A549 (cell line): ENCODE measurements around the gene APEX1. TPM values are rescaled to one million over a fixed set of nuclear protein-coding genes. Genes with fewer than 3 reads are reported as not detected.

Experiments
- ATAC-seq, 2 experiments: fragments of 200-7000 bp in 1 of 2; fragments of >200 bp in 1 of 2; cut with Nextera tagmentation in 1 of 2; cut with Tn5 transposase in 1 of 2; 3 replicates each; pipeline versions ENCODE4 v1.8.0 to v1.9.1; 2018 to 2020; ENCODE audit warnings: mild to moderate bottlenecking in 1 of 2, moderate library complexity in 1 of 2
- CTCF ChIA-PET: fragments of 300-600 bp; sonication (Branson Sonifier 250); formaldehyde crosslinking; extraction: SDS; loops from one replicate; lab custom pipeline; 2021; ENCODE audit warnings: antibody characterized with exemption, inconsistent platforms; lab: Yijun Ruan, JAX
- POLR2A ChIA-PET: fragments of 350-600 bp; formaldehyde crosslinking; extraction: SDS; loops from one replicate; lab custom pipeline; 2021; ENCODE audit warnings: antibody characterized with exemption, inconsistent platforms; lab: Yijun Ruan, JAX
- DNase-seq, 2 experiments: peaks; one replicate each; pipeline versions ENCODE4 v3.0.0 to v3.0.0-alpha.2; 2011 to 2016; ENCODE audit warnings: low read depth in 1 of 2, low spot score in 1 of 2
- FAIRE-seq: peaks from 2 replicates; lab custom pipeline; 2011; peaks lifted over from hg19 to GRCh38; lab: Jason Lieb, UNC
- H3K27ac ChIP-seq, 2 experiments: fragments of >200 bp; sonication (Bioruptor Twin); formaldehyde crosslinking; 3 replicates each; pipeline ENCODE4 v1.5.1; 2016 to 2017
- H3K4me1 ChIP-seq: fragments of >200 bp; sonication (Bioruptor Twin); formaldehyde crosslinking; 3 replicates; pipeline ENCODE4 v1.6.1; 2016
- H3K4me2 ChIP-seq: fragments of >200 bp; sonication (Bioruptor Twin); formaldehyde crosslinking; 3 replicates; pipeline ENCODE4 v1.6.1; 2016
- H3K4me3 ChIP-seq: fragments of >200 bp; sonication (Bioruptor Twin); formaldehyde crosslinking; 3 replicates; pipeline ENCODE4 v1.5.1; 2016
- H3K9me3 ChIP-seq: fragments of >200 bp; sonication (Bioruptor Twin); formaldehyde crosslinking; 3 replicates; pipeline ENCODE4 v1.6.1; 2016
- BCL3 ChIP-seq: fragments of >200 bp; sonication (Bioruptor Twin); formaldehyde crosslinking; IDR thresholded peaks from 3 replicates; pipeline ENCODE4 v1.6.1; 2016
- BHLHE40 ChIP-seq: IDR thresholded peaks from 2 replicates; pipeline ENCODE4 v1.6.1; 2012; ENCODE audit warnings: low read depth, low read length, inconsistent platforms
- CEBPB ChIP-seq, 2 experiments: fragments of >200 bp in 1 of 2; sonication (Bioruptor Twin) in 1 of 2; formaldehyde crosslinking in 1 of 2; IDR thresholded peaks; 2 replicates each; pipeline ENCODE4 v1.6.1; 2012 to 2016
- CHD2 ChIP-seq: fragments of 150-350 bp; IDR thresholded peaks from 2 replicates; pipeline ENCODE4 v1.6.1; 2014; ENCODE audit warnings: low read length; ENCODE audit not compliant: partially characterized antibody
- EHMT2 ChIP-seq: fragments of 200-600 bp; sonication (generic); IDR thresholded peaks from 2 replicates; pipeline ENCODE4 v1.6.1; 2016; ENCODE audit warnings: antibody characterized with exemption, low read depth, mild to moderate bottlenecking, moderate library complexity
- ESRRA ChIP-seq: fragments of 150-350 bp; IDR thresholded peaks from 2 replicates; pipeline ENCODE4 v1.6.1; 2014; ENCODE audit warnings: mild to moderate bottlenecking, low read length, borderline replicate concordance
- FOSB ChIP-seq: fragments of 250-450 bp; sonication (Bioruptor Pico); IDR thresholded peaks from 2 replicates; pipeline ENCODE4 v1.5.0; 2020; ENCODE audit warnings: mild to moderate bottlenecking, moderate library complexity
- FOXS1 ChIP-seq: fragments of 250-450 bp; sonication (Bioruptor Pico); IDR thresholded peaks from 2 replicates; pipeline ENCODE4 v1.5.0; 2020; ENCODE audit warnings: mild to moderate bottlenecking, moderate library complexity
- GATA3 ChIP-seq: IDR thresholded peaks from 2 replicates; pipeline ENCODE4 v1.6.1; 2012; ENCODE audit warnings: borderline replicate concordance
- HOXB13 ChIP-seq: fragments of 250-450 bp; sonication (Bioruptor Pico); IDR thresholded peaks from 2 replicates; pipeline ENCODE4 v1.5.0; 2020; ENCODE audit warnings: low read depth, mild to moderate bottlenecking, moderate library complexity
- HOXB5 ChIP-seq: fragments of 250-450 bp; sonication (Bioruptor Pico); IDR thresholded peaks from 2 replicates; pipeline ENCODE4 v1.5.0; 2020; ENCODE audit warnings: mild to moderate bottlenecking, moderate library complexity
- JUN ChIP-seq, 2 experiments: fragments of >200 bp; sonication (Bioruptor Twin); formaldehyde crosslinking; IDR thresholded peaks; 2 replicates in 1 of 2; 3 replicates in 1 of 2; pipeline ENCODE4 v1.6.1; 2016 to 2017
- KDM1A ChIP-seq: fragments of 200-600 bp; sonication (generic); IDR thresholded peaks from 2 replicates; pipeline ENCODE4 v1.6.1; 2016; ENCODE audit warnings: low read depth, mild to moderate bottlenecking
- MAFK ChIP-seq: fragments of 450-650 bp; IDR thresholded peaks from 2 replicates; pipeline ENCODE4 v1.6.1; 2014; ENCODE audit not compliant: partially characterized antibody
- MAX ChIP-seq: IDR thresholded peaks from 2 replicates; pipeline ENCODE4 v1.6.1; 2012
- NFE2L2 ChIP-seq: fragments of 150-350 bp; conservative IDR thresholded peaks from 2 replicates; pipeline ENCODE4 v1.6.1; 2014; ENCODE audit warnings: low read length
- NPAS2 ChIP-seq: fragments of 250-450 bp; sonication (Bioruptor Pico); IDR thresholded peaks from 2 replicates; pipeline ENCODE4 v1.8.0; 2022; ENCODE audit warnings: mild to moderate bottlenecking, moderate library complexity, borderline replicate concordance
- NR3C1 ChIP-seq: fragments of >200 bp; sonication (Bioruptor Twin); formaldehyde crosslinking; IDR thresholded peaks from 3 replicates; pipeline ENCODE4 v1.6.1; 2017
- PHF8 ChIP-seq: fragments of 200-600 bp; sonication (generic); IDR thresholded peaks from 2 replicates; pipeline ENCODE4 v1.6.1; 2016; ENCODE audit warnings: low read depth, mild to moderate bottlenecking, antibody characterized with exemption, moderate library complexity, borderline replicate concordance
- POLR2A ChIP-seq: IDR thresholded peaks from 2 replicates; pipeline ENCODE4 v1.6.1; 2012; ENCODE audit warnings: mild to moderate bottlenecking, low read length
- RARB ChIP-seq: fragments of 250-450 bp; sonication (Bioruptor Pico); IDR thresholded peaks from 2 replicates; pipeline ENCODE4 v1.8.0; 2021; ENCODE audit warnings: mild to moderate bottlenecking, moderate library complexity
- RFX5 ChIP-seq: fragments of 450-650 bp; IDR thresholded peaks from 2 replicates; pipeline ENCODE4 v1.7.1; 2014; ENCODE audit warnings: antibody characterized with exemption, mild to moderate bottlenecking, moderate library complexity
- TFCP2L1 ChIP-seq: fragments of 250-450 bp; sonication (Bioruptor Pico); IDR thresholded peaks from 2 replicates; pipeline ENCODE4 v1.5.0; 2021; ENCODE audit warnings: mild to moderate bottlenecking
- TP53 ChIP-seq: fragments of 250-450 bp; sonication (Bioruptor Pico); IDR thresholded peaks from 2 replicates; pipeline ENCODE4 v1.5.0; 2021; ENCODE audit warnings: mild to moderate bottlenecking, moderate library complexity
- USF2 ChIP-seq: fragments of 450-650 bp; IDR thresholded peaks from 2 replicates; pipeline ENCODE4 v1.6.1; 2014; ENCODE audit warnings: antibody characterized with exemption
- ZNF302 ChIP-seq: fragments of 250-450 bp; sonication (Bioruptor Pico); IDR thresholded peaks from 2 replicates; pipeline ENCODE4 v1.9.0; 2021; ENCODE audit warnings: inconsistent platforms, mild to moderate bottlenecking, moderate library complexity
- ZSCAN20 ChIP-seq: fragments of 250-450 bp; sonication (Bioruptor Pico); IDR thresholded peaks from 2 replicates; pipeline ENCODE4 v1.8.0; 2022; ENCODE audit warnings: mild to moderate bottlenecking, moderate library complexity
- WGBS: methylation state at CpG from one replicate; pipeline ENCODE4 v1.1.6; 2017; ENCODE audit errors: missing lambda C conversion rate; 5-methylcytosine and 5-hydroxymethylcytosine counted together
- polyA plus RNA-seq, 4 experiments: library from polyadenylated mRNA; depleted of rRNA in 3 of 4; stranded (reverse); fragments of >200 nt; fragmentation: RNase III in 1 of 4; extraction: RNeasy Plus Mini Kit Qiagen cat#74134 plus additional on column Dnase treatment in 1 of 4; gene quantifications; 2 replicates in 3 of 4; 3 replicates in 1 of 4; pipeline ENCODE4 v1.2.3, GENCODE V29; 2011 to 2017
- TF ChIP-seq, protein P1 (sequence below): IDR thresholded peaks from 2 replicates; pipeline ENCODE4 v1.6.1; 2012; ENCODE audit warnings: low read depth, borderline replicate concordance
- TF ChIP-seq, protein P2 (sequence below): IDR thresholded peaks from 2 replicates; pipeline ENCODE4 v1.6.1; 2012
- TF ChIP-seq, protein P3 (sequence below): fragments of >200 bp; sonication (Bioruptor Twin); formaldehyde crosslinking; IDR thresholded peaks from 3 replicates; pipeline ENCODE4 v1.5.1; 2016

The APEX1 gene
- polyA plus RNA-seq, 2 of the 4 experiments (the other 2 are of a cell fraction), result 312 to 324 TPM

DNA sequence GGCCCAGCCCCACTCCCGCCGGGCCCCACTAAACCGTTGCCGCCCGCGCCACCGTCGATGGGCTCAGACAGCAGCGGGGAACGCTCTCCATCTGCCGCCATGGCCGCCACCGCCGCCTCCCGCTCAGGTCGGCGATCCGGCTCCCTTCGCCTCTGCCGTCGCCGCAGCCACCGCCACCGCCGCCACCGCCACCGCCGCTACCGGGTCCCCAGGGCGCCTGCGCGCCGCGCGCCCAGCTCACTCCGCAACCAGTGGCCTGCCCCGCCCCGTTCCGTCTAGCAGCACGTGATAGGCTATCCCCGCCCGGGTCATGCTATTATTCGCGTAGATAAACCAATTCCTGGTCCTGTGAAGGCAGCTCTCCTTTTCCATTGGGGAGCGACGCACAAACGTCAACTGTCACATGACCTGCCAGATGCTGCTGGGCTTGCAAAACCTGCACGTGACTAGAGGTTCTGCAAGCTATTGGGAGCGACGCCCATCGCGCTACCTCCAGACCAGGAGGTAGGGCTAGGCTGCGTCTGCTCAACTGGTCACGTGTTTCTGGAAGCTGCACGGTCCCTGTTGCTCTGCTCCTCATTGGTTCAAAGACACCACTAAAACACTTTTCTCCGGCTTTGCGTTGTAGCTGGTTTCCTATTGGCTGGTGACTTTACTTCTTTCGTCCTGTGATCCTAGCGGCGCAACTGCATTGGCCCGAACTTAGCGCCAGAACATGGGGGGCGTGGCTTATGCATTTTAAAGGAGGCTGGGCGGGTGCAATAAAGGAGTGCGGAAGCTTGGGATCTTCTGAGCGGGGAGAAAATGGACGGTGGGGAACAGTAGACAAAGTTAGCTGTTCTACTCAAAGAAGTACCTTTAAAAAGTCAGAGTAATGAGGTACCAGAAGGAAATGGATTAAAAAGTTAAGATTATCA lies 6.5 kb downstream of the APEX1 start, which contains the start of gene PIP4P1:
PIP4P1 (minus strand) TSS at position 210 of the 917 bp plus-strand sequence; CDS start at position 101, 109 bp downstream.
- 5% methylated on average over 22 of the region's 67 CpGs for WGBS
- Histone ChIP-seq H3K9me3 (no peaks in the 10 kb centered on the region), H3K27ac (peak within 1 kb of the TSS; percentile 85 to 92), H3K4me1 (peaks cover 31% of the 10 kb centered on the region), H3K4me2 (peak within 1 kb of the TSS; percentile 85), H3K4me3 (peak within 1 kb of the TSS; percentile 85)
- ChIA-PET CTCF (interaction anchor here (1.1 to 2.4 kb wide), 4 partner anchors 46 to 152 kb away, joined by 3 to 8 read pairs (median 6); no protein-coding TSS in a partner anchor), POLR2A (interaction anchor here (0.5 to 2.3 kb wide), 16 partner anchors 8 to 223 kb away, joined by 3 to 44 read pairs (median 4); partner anchors contain the start of genes PARP2, PNP, RNASE4 and TEP1)
- no peak for TF ChIP-seq KDM1A
- TF ChIP-seq BHLHE40, result peak; percentile 94
- TF ChIP-seq ZNF302, result peak; percentile 58; the same call in 1 of the 2 replicates
- TF ChIP-seq HOXB5, result 0 out of 2 replicates have a peak, but pooled peaks have one; percentile 39
- no peak for TF ChIP-seq RARB (CRISPR knock-in tag)
- peak; percentile 96 for TF ChIP-seq MAX
- no peak for TF ChIP-seq EHMT2
- peak; percentile 68; the same call in 1 of the 3 replicates for TF ChIP-seq BCL3
- peak; percentile 96 for TF ChIP-seq MAFK
- TF ChIP-seq TFCP2L1 (CRISPR knock-in tag), result 0 out of 2 replicates have a peak, but pooled peaks have one; percentile 30
- no peak for TF ChIP-seq NFE2L2
- TF ChIP-seq ZSCAN20 (CRISPR knock-in tag), result peak; percentile 73; the same call in 1 of the 2 replicates
- TF ChIP-seq HOXB13 (CRISPR knock-in tag), result peak; percentile 86; the same call in 1 of the 2 replicates
- TF ChIP-seq FOSB (CRISPR knock-in tag), result peak; percentile 42; the same call in 1 of the 2 replicates
- TF ChIP-seq CHD2, result peak; percentile 36
- TF ChIP-seq, protein P1, sequence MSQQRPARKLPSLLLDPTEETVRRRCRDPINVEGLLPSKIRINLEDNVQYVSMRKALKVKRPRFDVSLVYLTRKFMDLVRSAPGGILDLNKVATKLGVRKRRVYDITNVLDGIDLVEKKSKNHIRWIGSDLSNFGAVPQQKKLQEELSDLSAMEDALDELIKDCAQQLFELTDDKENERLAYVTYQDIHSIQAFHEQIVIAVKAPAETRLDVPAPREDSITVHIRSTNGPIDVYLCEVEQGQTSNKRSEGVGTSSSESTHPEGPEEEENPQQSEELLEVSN, result peak; percentile 82
- TF ChIP-seq NPAS2 (CRISPR knock-in tag), result peak; percentile 98
- TF ChIP-seq PHF8, result peak; percentile 75; the same call in 1 of the 2 replicates
- TF ChIP-seq, protein P2, sequence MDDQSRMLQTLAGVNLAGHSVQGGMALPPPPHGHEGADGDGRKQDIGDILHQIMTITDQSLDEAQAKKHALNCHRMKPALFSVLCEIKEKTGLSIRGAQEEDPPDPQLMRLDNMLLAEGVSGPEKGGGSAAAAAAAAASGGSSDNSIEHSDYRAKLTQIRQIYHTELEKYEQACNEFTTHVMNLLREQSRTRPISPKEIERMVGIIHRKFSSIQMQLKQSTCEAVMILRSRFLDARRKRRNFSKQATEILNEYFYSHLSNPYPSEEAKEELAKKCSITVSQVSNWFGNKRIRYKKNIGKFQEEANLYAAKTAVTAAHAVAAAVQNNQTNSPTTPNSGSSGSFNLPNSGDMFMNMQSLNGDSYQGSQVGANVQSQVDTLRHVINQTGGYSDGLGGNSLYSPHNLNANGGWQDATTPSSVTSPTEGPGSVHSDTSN, result peak; percentile 78
- TF ChIP-seq, protein P3, sequence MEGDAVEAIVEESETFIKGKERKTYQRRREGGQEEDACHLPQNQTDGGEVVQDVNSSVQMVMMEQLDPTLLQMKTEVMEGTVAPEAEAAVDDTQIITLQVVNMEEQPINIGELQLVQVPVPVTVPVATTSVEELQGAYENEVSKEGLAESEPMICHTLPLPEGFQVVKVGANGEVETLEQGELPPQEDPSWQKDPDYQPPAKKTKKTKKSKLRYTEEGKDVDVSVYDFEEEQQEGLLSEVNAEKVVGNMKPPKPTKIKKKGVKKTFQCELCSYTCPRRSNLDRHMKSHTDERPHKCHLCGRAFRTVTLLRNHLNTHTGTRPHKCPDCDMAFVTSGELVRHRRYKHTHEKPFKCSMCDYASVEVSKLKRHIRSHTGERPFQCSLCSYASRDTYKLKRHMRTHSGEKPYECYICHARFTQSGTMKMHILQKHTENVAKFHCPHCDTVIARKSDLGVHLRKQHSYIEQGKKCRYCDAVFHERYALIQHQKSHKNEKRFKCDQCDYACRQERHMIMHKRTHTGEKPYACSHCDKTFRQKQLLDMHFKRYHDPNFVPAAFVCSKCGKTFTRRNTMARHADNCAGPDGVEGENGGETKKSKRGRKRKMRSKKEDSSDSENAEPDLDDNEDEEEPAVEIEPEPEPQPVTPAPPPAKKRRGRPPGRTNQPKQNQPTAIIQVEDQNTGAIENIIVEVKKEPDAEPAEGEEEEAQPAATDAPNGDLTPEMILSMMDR, result no peak
- peak; percentile 50 to 81; a peak in 3 of 4 replicates for TF ChIP-seq CEBPB (IDR thresholded peaks at IDR 0.05)
- no peak for TF ChIP-seq ESRRA
- no peak for TF ChIP-seq NR3C1
- TF ChIP-seq JUN (IDR thresholded peaks at IDR 0.05), result peak; percentile 66 to 68; a peak in 3 of 5 replicates
- 0 out of 2 replicates have a peak, but pooled peaks have one; percentile 57 for TF ChIP-seq FOXS1 (CRISPR knock-in tag)
- peak; percentile 100 for TF ChIP-seq USF2
- TF ChIP-seq POLR2A, result peak; percentile 69
- TF ChIP-seq RFX5, result peak; percentile 76
- TF ChIP-seq GATA3, result no peak
- 0 out of 2 replicates have a peak, but pooled peaks have one; percentile 52 for TF ChIP-seq TP53 (CRISPR knock-in tag)
- DNase-seq (peak; percentile 96 to 100), ATAC-seq (peak; percentile 94 to 98), FAIRE-seq (peak; percentile 97)
